Nucleus accumbens (tissue), 56 donors: ENCODE results near the gene SYTL3.
"Not testable (repeated sequence)": the region's sequence is repeated elsewhere in the genome, so short reads cannot be mapped to it uniquely, and the experiment has no call there.

Experiments
- DNase-seq, 56 donors: peaks; one replicate each; lab custom pipeline; 2025; lab: John Stamatoyannopoulos, UW

The SYTL3 gene

GRCh38 chr6:158636778-158637177, 13.1 kb upstream of the SYTL3 start:
- DNase-seq, result no peak

- DNase-seq, result no peak
Measured at GRCh38 chr6:158638324-158638854, 11.5 kb upstream of the SYTL3 start.

- DNase-seq, result no peak
Measured at GRCh38 chr6:158639056-158639455, 10.8 kb upstream of the SYTL3 start.

- DNase-seq, result no peak
Measured at GRCh38 chr6:158640519-158640918, 9.3 kb upstream of the SYTL3 start.

- DNase-seq, result no peak
Measured at GRCh38 chr6:158642097-158642601, 7.7 kb upstream of the SYTL3 start.

GRCh38 chr6:158643836-158644230, 6.0 kb upstream of the SYTL3 start:
- no peak for DNase-seq

GRCh38 chr6:158644231-158645063, 5.4 kb upstream of the SYTL3 start, which contains the start of gene DYNLT1:
Gene DYNLT1, minus strand, starts transcription at chr6:158644743. Its CDS starts 35 bp downstream, at chr6:158644708.
- DNase-seq, result peak in 55 of 56 donors; percentile 16 to 93 (median 83)

GRCh38 chr6:158645064-158646022, 4.5 kb upstream of the SYTL3 start:
- DNase-seq, result peak in 3 of 56 donors; percentile 56 to 66 (median 61)

GRCh38 chr6:158646023-158646910, 3.6 kb upstream of the SYTL3 start:
- no peak for DNase-seq

GRCh38 chr6:158647501-158647900, 2.4 kb upstream of the SYTL3 start:
- no peak for DNase-seq

- peak in 1 of 56 donors; percentile 14 for DNase-seq
Measured at GRCh38 chr6:158648682-158649131, 1.1 kb upstream of the SYTL3 start.

GRCh38 chr6:158651981-158652737, 2.3 kb downstream of the SYTL3 start:
- DNase-seq, result not testable (repeated sequence)

GRCh38 chr6:158653577-158654354, 3.9 kb downstream of the SYTL3 start:
- peak in 2 of 56 donors; percentile 16 to 17 for DNase-seq

- peak in 34 of 56 donors; percentile 8 to 76 (median 25) for DNase-seq
Measured at GRCh38 chr6:158654498-158654897, 4.6 kb downstream of the SYTL3 start.

- no peak for DNase-seq
Measured at GRCh38 chr6:158654960-158655489, 5.2 kb downstream of the SYTL3 start.

- DNase-seq, result no peak
Measured at GRCh38 chr6:158655569-158656450, 6.0 kb downstream of the SYTL3 start.

GRCh38 chr6:158656986-158657385, 7.1 kb downstream of the SYTL3 start:
- DNase-seq, result not testable (repeated sequence)
